GM23338 (cell line): ENCODE measurements around the gene ANKRD17. TPM values are rescaled to one million over a fixed set of nuclear protein-coding genes. Genes with fewer than 3 reads are reported as not detected.

Experiments
- ATAC-seq: fragments of 200-7000 bp; cut with Tn5 transposase; 3 replicates; pipeline ENCODE4 v1.9.1; 2020
- DNase-seq: peaks from one replicate; pipeline ENCODE4 v3.0.0-alpha.2; 2015; ENCODE audit warnings: low spot score
- H2AFZ ChIP-seq: fragments of 200-600 bp; sonication (generic); 2 replicates; pipeline ENCODE4 v1.8.0; 2016; ENCODE audit warnings: antibody characterized with exemption, mild to moderate bottlenecking, moderate library complexity
- H3F3A ChIP-seq: fragments of 200-600 bp; sonication (generic); replicated peaks from 2 replicates; pipeline ENCODE4 v1.8.0; 2017; ENCODE audit warnings: antibody characterized with exemption, mixed run types, low read depth
- H3K27ac ChIP-seq: fragments of 200-600 bp; sonication (generic); 2 replicates; pipeline ENCODE4 v1.6.1; 2016; ENCODE audit warnings: low read depth
- H3K27me3 ChIP-seq: fragments of 200-600 bp; sonication (generic); 2 replicates; pipeline ENCODE4 v1.8.0; 2016; ENCODE audit warnings: mild to moderate bottlenecking, mixed run types, moderate library complexity; ENCODE audit not compliant: insufficient read depth
- H3K36me3 ChIP-seq: fragments of 200-600 bp; sonication (generic); 2 replicates; pipeline ENCODE4 v1.8.0; 2016; ENCODE audit warnings: mild to moderate bottlenecking; ENCODE audit not compliant: insufficient read depth
- H3K4me1 ChIP-seq: fragments of 200-600 bp; sonication (generic); 2 replicates; pipeline ENCODE4 v1.8.0; 2016; ENCODE audit warnings: mild to moderate bottlenecking, moderate library complexity; ENCODE audit not compliant: insufficient read depth
- H3K4me2 ChIP-seq: fragments of 200-600 bp; sonication (generic); 2 replicates; pipeline ENCODE4 v1.7.1; 2017; ENCODE audit warnings: mixed run types
- H3K4me3 ChIP-seq: fragments of 200-600 bp; sonication (generic); 2 replicates; pipeline ENCODE4 v1.6.1; 2016; ENCODE audit warnings: mixed run types
- H3K79me2 ChIP-seq: fragments of 200-600 bp; sonication (generic); replicated peaks from 2 replicates; pipeline ENCODE4 v1.8.0; 2017; ENCODE audit warnings: mild to moderate bottlenecking; ENCODE audit not compliant: insufficient read depth
- H3K9me2 ChIP-seq: fragments of 200-600 bp; sonication (generic); 2 replicates; pipeline ENCODE4 v1.8.0; 2017; ENCODE audit not compliant: insufficient read depth
- H4K20me1 ChIP-seq: fragments of 200-600 bp; sonication (generic); replicated peaks from 2 replicates; pipeline ENCODE4 v1.8.0; 2017; ENCODE audit warnings: mild to moderate bottlenecking; ENCODE audit not compliant: insufficient read depth
- H3K27ac Mint-ChIP-seq: 2 replicates; pipeline ENCODE4 v1.8.0; 2020; ENCODE audit warnings: inconsistent platforms, mild to moderate bottlenecking, moderate library complexity, mixed read lengths
- H3K27me3 Mint-ChIP-seq: 3 replicates; pipeline ENCODE4 v1.8.0; 2022; ENCODE audit warnings: low read depth, mild to moderate bottlenecking, moderate library complexity, mixed read lengths, inconsistent platforms; ENCODE audit not compliant: insufficient read depth, poor library complexity
- H3K36me3 Mint-ChIP-seq: 3 replicates; pipeline ENCODE4 v1.8.0; 2021; ENCODE audit warnings: low read depth, mild to moderate bottlenecking, inconsistent platforms, moderate library complexity, mixed read lengths
- H3K4me1 Mint-ChIP-seq: 3 replicates; pipeline ENCODE4 v1.8.0; 2020; ENCODE audit warnings: mild to moderate bottlenecking, inconsistent platforms, mixed read lengths
- H3K4me3 Mint-ChIP-seq: 3 replicates; pipeline ENCODE4 v1.8.0; 2021; ENCODE audit warnings: moderate library complexity, mild to moderate bottlenecking, inconsistent platforms, mixed read lengths
- H3K9me3 Mint-ChIP-seq: 3 replicates; pipeline ENCODE4 v1.8.0; 2020; ENCODE audit warnings: moderate library complexity, mild to moderate bottlenecking, inconsistent platforms, mixed read lengths
- CREB1 ChIP-seq: fragments of 250-450 bp; sonication (Bioruptor Pico); IDR thresholded peaks from 2 replicates; pipeline ENCODE4 v1.5.0; 2020; ENCODE audit warnings: low read depth, mild to moderate bottlenecking, moderate library complexity
- CTCF ChIP-seq, 2 experiments: fragments of 200-600 bp in 1 of 2; sonication (generic) in 1 of 2; conservative IDR thresholded peaks; 2 replicates each; pipeline versions ENCODE4 v1.5.1 to v1.6.1; 2016 to 2017; ENCODE audit warnings: antibody characterized with exemption in 2 of 2, low read depth in 2 of 2, mild to moderate bottlenecking in 2 of 2, moderate library complexity in 1 of 2
- EZH2 ChIP-seq: fragments of 200-600 bp; sonication (generic); IDR thresholded peaks from one replicate; pipeline ENCODE4 v1.8.0; 2017; ENCODE audit warnings: antibody characterized with exemption, mild to moderate bottlenecking, low read depth; ENCODE audit not compliant: unreplicated experiment
- EZH2phosphoT487 ChIP-seq: fragments of 200-600 bp; sonication (generic); IDR thresholded peaks from one replicate; pipeline ENCODE4 v1.8.1; 2018; ENCODE audit warnings: antibody characterized with exemption; ENCODE audit not compliant: unreplicated experiment
- JUNB ChIP-seq: IDR thresholded peaks from one replicate; pipeline ENCODE4 v1.6.1; 2016; ENCODE audit warnings: antibody characterized with exemption; ENCODE audit not compliant: unreplicated experiment
- NANOG ChIP-seq: IDR thresholded peaks from 2 replicates; pipeline ENCODE4 v1.6.1; 2016; ENCODE audit warnings: antibody characterized with exemption, borderline replicate concordance
- POLR2AphosphoS5 ChIP-seq: IDR thresholded peaks from 2 replicates; pipeline ENCODE4 v1.6.1; 2016; ENCODE audit warnings: antibody characterized with exemption, low read depth
- REST ChIP-seq: IDR thresholded peaks from one replicate; pipeline ENCODE4 v1.6.1; 2018; ENCODE audit warnings: antibody characterized with exemption; ENCODE audit not compliant: unreplicated experiment
- STAT1 ChIP-seq: IDR thresholded peaks from one replicate; pipeline ENCODE4 v1.6.1; 2016; ENCODE audit warnings: antibody characterized with exemption; ENCODE audit not compliant: unreplicated experiment
- ZNF114 ChIP-seq: fragments of 250-450 bp; sonication (Bioruptor Pico); IDR thresholded peaks from 2 replicates; pipeline ENCODE4 v1.5.0; 2020; ENCODE audit warnings: mild to moderate bottlenecking, moderate library complexity
- ZNF331 ChIP-seq: fragments of 250-450 bp; sonication (Bioruptor Pico); IDR thresholded peaks from 2 replicates; pipeline ENCODE4 v1.5.0; 2020; ENCODE audit warnings: low read depth, mild to moderate bottlenecking, moderate library complexity
- ZNF462 ChIP-seq: fragments of 250-450 bp; sonication (Bioruptor Pico); IDR thresholded peaks from 2 replicates; pipeline ENCODE4 v1.5.0; 2020; ENCODE audit warnings: mild to moderate bottlenecking, moderate library complexity
- polyA plus RNA-seq: library from polyadenylated mRNA; unstranded; fragments of >200 nt; fragmentation: Nextera tagmentation; extraction: Ambion mirVana; gene quantifications from 2 replicates; pipeline ENCODE4 v1.2.1, GENCODE V29; 2016
- total RNA-seq: library from RNA; depleted of rRNA; stranded (reverse); fragments of >200 nt; shearing (Covaris generic); gene quantifications from 2 replicates; pipeline ENCODE4 v1.2.3, GENCODE V29; 2014
- TF ChIP-seq, protein P1 (sequence below): IDR thresholded peaks from 2 replicates; pipeline ENCODE4 v1.6.1; 2016; ENCODE audit warnings: antibody characterized with exemption

Gene ANKRD17
- total and polyA plus RNA-seq, 2 experiments from 2014 or later, result 41.9 to 85.3 TPM

GRCh38 chr4:73080789-73081188, 177.8 kb downstream of the ANKRD17 start:
- Mint-ChIP-seq H3K27ac (no peak overlapping the region), H3K27me3 (no peaks in the 10 kb centered on the region), H3K36me3 (peaks cover 61% of the 10 kb centered on the region)

More at GRCh38 chr4:73080789-73081188, 177.8 kb downstream of the ANKRD17 start:
- Histone ChIP-seq H3K9me2 (no peaks in the 10 kb centered on the region), H3K4me3 (no peak overlapping the region), H2AFZ (no peak overlapping the region), H3K36me3 (peaks cover 26% of the 10 kb centered on the region), H3K27ac (no peak overlapping the region; the same call in 1 of the 2 replicates), H3F3A (no peaks in the 10 kb centered on the region), H4K20me1 (peaks cover 3% of the 10 kb centered on the region; the same call in 1 of the 2 replicates), H3K27me3 (no peaks in the 10 kb centered on the region), H3K79me2 (no peaks in the 10 kb centered on the region; the same call in 1 of the 2 replicates), H3K4me1 (no peaks in the 10 kb centered on the region), H3K4me2 (no peak overlapping the region)
- ATAC-seq (no peak), DNase-seq (no peak)
- H3K4me1 Mint-ChIP-seq, result no peaks in the 10 kb centered on the region
- H3K4me3 Mint-ChIP-seq, result no peak overlapping the region
- H3K9me3 Mint-ChIP-seq, result no peaks in the 10 kb centered on the region
- TF ChIP-seq CREB1 (CRISPR knock-in tag) (no peak), JUNB (no peak), EZH2 (no peak), EZH2phosphoT487 (no peak), ZNF462 (CRISPR knock-in tag) (no peak), STAT1 (no peak), ZNF331 (CRISPR knock-in tag) (no peak), CTCF (conservative IDR thresholded peaks at IDR 0.05; ENCODE audit: low read depth in 2 of 2) (no peak), ZNF114 (CRISPR knock-in tag) (no peak), REST (no peak), POLR2AphosphoS5 (no peak), NANOG (no peak)
- TF ChIP-seq, protein P1, sequence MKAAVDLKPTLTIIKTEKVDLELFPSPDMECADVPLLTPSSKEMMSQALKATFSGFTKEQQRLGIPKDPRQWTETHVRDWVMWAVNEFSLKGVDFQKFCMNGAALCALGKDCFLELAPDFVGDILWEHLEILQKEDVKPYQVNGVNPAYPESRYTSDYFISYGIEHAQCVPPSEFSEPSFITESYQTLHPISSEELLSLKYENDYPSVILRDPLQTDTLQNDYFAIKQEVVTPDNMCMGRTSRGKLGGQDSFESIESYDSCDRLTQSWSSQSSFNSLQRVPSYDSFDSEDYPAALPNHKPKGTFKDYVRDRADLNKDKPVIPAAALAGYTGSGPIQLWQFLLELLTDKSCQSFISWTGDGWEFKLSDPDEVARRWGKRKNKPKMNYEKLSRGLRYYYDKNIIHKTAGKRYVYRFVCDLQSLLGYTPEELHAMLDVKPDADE, result no peak
